ENCODE measurements around the gene PHACTR3. TPM values are rescaled to one million over a fixed set of nuclear protein-coding genes. Genes with fewer than 3 reads are reported as not detected.

Gene PHACTR3
- total RNA-seq, 2 experiments from 2014 or later: not detected

DNA sequence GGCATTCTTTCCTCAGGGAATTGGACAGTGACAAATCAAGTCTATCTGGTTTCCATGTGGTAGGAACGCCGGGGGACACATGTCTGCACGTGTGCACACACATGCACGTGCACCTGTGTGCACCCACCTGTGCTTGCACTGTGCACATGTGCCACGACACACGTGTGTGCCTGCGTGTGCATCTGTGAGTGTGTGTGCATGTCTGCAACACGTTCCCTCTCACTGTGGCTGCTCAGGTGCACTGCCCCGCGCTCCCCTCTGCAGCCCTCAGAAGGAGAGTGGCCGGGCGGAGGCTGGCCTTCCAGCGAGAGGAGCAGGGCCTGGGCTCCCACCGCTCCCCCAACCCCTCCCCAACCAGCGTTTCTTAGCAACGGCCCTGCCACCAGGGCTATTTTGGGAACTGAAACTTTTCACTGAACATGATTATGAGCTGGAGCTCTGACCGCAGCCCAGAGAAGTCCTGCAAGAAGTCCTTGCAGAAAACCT, 147.8 kb downstream of the PHACTR3 start:
- ChIA-PET POLR2A (no interaction called here), CTCF (no interaction called here)
- H3K9me3 Mint-ChIP-seq: no peaks in the 10 kb centered on the region
- no peak overlapping the region for H3K27ac Mint-ChIP-seq
- no peaks in the 10 kb centered on the region for H3K4me1 Mint-ChIP-seq
- no peaks in the 10 kb centered on the region for H3K36me3 Mint-ChIP-seq (ENCODE audit: low read depth)
- no peak for DNase-seq
- peaks cover 2% of the 10 kb centered on the region for H3K27me3 Mint-ChIP-seq
- no peak overlapping the region for H3K4me3 Mint-ChIP-seq

DNA sequence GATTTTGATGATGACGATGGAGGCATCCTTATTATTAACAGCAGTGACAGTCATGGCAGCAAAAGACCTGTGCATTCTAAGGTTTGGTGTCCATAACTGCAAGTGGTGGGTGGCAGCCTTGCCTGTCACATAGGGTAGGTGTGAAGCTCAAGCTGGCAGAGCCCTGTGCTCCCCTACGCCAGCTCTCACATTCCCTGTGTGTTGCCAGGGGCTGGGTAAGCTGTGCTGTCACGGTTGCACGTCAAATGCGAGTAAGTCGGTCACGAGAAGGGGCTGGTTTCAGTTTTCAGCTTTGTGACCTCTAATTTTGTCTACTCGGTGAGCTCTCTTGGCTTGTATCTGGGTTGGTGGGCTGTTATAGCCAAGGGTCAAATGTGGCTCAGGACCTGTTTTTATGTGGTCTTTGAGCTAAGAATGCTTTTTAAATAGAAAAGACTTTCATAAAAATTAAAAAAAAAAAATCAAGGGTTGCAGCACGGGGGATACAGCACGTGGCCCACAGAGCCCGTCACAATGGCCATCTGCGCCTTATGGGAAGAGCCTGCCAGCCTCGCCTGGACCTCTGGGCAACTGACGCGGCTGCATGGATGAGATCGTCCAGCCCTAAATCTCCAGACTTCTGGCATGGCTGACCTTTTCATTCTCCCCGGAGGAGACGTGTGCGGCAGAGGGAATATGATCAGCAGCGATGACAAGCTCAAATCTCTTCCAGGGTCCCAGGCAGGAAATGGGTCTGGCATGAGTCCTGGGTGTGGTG, 148.5 kb downstream of the PHACTR3 start:
- ChIA-PET POLR2A (no interaction called here), CTCF (no interaction called here)
- no peak overlapping the region for H3K27ac Mint-ChIP-seq
- peaks cover 2% of the 10 kb centered on the region for H3K27me3 Mint-ChIP-seq
- H3K36me3 Mint-ChIP-seq (ENCODE audit: low read depth): no peaks in the 10 kb centered on the region
- H3K9me3 Mint-ChIP-seq: no peaks in the 10 kb centered on the region
- DNase-seq: no peak
- no peak overlapping the region for H3K4me3 Mint-ChIP-seq
- no peaks in the 10 kb centered on the region for H3K4me1 Mint-ChIP-seq

GRCh38 chr20:59753836-59754235, 149.5 kb downstream of the PHACTR3 start:
- Mint-ChIP-seq H3K36me3 (ENCODE audit: low read depth) (no peaks in the 10 kb centered on the region), H3K4me3 (no peak overlapping the region), H3K27me3 (peaks cover 2% of the 10 kb centered on the region), H3K4me1 (no peaks in the 10 kb centered on the region), H3K27ac (no peak overlapping the region), H3K9me3 (no peaks in the 10 kb centered on the region)
- ChIA-PET POLR2A (no interaction called here), CTCF (no interaction called here)
- DNase-seq: no peak

GRCh38 chr20:59754551-59754950, 150.2 kb downstream of the PHACTR3 start:
- H3K4me1 Mint-ChIP-seq: no peaks in the 10 kb centered on the region
- ChIA-PET POLR2A (no interaction called here), CTCF (no interaction called here)

DNA sequence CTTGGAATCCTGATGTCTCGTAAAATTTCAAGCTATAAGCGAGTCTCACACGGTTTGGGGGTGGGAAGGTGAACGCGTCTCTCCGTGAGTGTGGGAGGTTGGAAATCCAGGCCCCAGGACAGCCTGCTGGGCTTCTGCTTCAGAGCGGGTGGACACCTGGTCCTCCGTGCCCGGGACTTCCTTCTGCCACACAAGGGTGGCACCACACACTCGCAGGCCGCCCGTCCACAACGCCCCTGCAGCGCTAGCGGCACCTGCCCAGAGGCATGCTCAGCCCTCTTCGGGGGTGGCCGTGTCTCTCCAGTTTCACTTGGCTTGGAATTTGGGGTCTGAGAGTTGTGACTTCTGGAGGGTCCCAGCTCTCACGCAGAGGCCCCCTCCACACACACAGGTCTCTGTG, 151.9 kb downstream of the PHACTR3 start:
- ChIA-PET CTCF (no interaction called here), POLR2A (no interaction called here)
- no peak overlapping the region for H3K4me3 Mint-ChIP-seq
- H3K27ac Mint-ChIP-seq: no peak overlapping the region
- no peak for DNase-seq
- no peaks in the 10 kb centered on the region for H3K27me3 Mint-ChIP-seq
- H3K4me1 Mint-ChIP-seq: no peaks in the 10 kb centered on the region
- H3K36me3 Mint-ChIP-seq (ENCODE audit: low read depth): no peaks in the 10 kb centered on the region
- H3K9me3 Mint-ChIP-seq: no peaks in the 10 kb centered on the region

More at GRCh38 chr20:59754551-59754950, 150.2 kb downstream of the PHACTR3 start:
- Mint-ChIP-seq H3K4me3 (no peak overlapping the region), H3K9me3 (no peaks in the 10 kb centered on the region), H3K27me3 (no peaks in the 10 kb centered on the region), H3K27ac (no peak overlapping the region), H3K36me3 (ENCODE audit: low read depth) (no peaks in the 10 kb centered on the region)
- DNase-seq: no peak

DNA sequence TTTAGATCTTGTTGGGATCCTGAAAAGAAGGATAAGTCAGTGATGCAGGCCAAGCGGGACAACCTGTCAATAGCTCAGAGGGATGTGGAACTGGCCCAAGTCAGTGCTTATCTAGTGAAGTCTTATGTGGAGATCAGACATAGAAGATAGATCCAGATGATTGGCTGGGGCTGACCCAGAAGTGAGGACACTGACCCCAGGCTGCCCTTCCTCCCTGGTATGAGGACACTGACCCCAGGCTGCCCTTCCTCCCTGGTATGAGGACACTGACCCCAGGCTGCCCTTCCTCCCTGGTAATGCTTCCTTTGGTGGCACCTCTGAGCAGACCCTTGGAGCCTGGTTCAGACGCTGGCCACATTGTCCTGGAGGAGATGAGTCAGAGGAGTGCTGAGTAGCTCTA, 159.7 kb downstream of the PHACTR3 start:
- DNase-seq: no peak
- H3K27me3 Mint-ChIP-seq: no peaks in the 10 kb centered on the region
- no peaks in the 10 kb centered on the region for H3K9me3 Mint-ChIP-seq
- no peaks in the 10 kb centered on the region for H3K36me3 Mint-ChIP-seq (ENCODE audit: low read depth)
- H3K27ac Mint-ChIP-seq: no peak overlapping the region
- no peaks in the 10 kb centered on the region for H3K4me1 Mint-ChIP-seq
- ChIA-PET POLR2A (no interaction called here), CTCF (no interaction called here)
- no peak overlapping the region for H3K4me3 Mint-ChIP-seq

DNA sequence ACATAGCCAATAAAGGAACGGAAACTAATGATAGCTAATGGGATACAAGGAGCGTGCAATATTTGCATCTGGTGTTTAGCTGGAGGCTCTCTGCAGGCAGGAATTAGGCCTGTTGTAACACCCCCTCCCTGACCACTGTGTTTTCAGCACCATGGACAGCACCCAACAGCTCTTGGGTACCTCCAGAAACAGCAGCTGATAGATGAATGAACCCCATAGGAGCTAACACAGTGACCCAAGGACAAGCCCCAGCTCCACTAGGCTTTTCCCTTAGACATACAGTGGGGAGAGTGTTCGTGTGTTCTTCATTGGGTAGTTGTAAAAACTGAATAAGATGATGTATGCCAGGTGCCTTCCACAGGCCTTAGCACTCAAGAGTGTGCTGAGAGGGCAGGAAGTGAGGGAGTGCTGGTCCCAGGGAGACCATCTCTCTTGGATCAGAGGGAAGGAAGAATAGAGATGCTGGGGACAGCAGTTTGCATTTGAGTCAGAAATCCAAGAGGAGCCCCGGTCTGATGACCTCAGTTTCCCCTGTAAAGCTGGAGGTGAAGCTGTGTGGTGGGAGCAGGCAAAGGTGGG, 161.3 kb downstream of the PHACTR3 start:
- Mint-ChIP-seq H3K4me3 (no peak overlapping the region), H3K27ac (no peak overlapping the region), H3K36me3 (ENCODE audit: low read depth) (no peaks in the 10 kb centered on the region), H3K4me1 (no peaks in the 10 kb centered on the region), H3K27me3 (no peaks in the 10 kb centered on the region), H3K9me3 (no peaks in the 10 kb centered on the region)
- ChIA-PET CTCF (no interaction called here), POLR2A (no interaction called here)
- DNase-seq: peak; percentile 56

DNA sequence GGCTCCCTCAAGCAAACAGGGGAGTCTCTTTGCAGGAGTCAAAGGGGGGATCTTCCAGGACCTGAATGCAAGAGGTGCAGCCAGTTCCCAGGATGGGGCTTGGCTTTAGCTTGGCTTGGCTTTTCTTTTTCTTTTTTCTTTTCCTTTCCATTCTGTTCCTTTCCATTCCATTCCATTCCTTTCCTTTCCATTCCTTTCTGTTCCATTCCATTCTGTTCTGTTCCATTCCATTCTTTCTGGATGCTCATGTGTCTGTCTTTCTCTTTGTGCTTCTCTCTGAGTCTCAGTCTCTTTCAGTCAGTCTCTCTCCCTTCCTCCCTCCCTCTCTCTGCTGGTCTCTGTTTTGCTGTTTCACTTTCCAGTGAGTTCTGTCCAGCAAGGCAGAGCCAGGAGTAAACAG, 163.3 kb downstream of the PHACTR3 start:
- Mint-ChIP-seq H3K27me3 (no peaks in the 10 kb centered on the region), H3K36me3 (ENCODE audit: low read depth) (no peaks in the 10 kb centered on the region), H3K4me1 (no peaks in the 10 kb centered on the region), H3K27ac (no peak overlapping the region), H3K4me3 (no peak overlapping the region), H3K9me3 (no peaks in the 10 kb centered on the region)
- ChIA-PET CTCF (interaction anchor here (1.4 kb wide), 1 partner anchor 9 kb away, joined by 3 read pairs; no protein-coding TSS in a partner anchor), POLR2A (no interaction called here)
- DNase-seq: no peak

GRCh38 chr20:59770270-59770669, 165.9 kb downstream of the PHACTR3 start:
- Mint-ChIP-seq H3K9me3 (no peaks in the 10 kb centered on the region), H3K27ac (no peak overlapping the region), H3K4me1 (no peaks in the 10 kb centered on the region), H3K36me3 (ENCODE audit: low read depth) (no peaks in the 10 kb centered on the region), H3K27me3 (no peaks in the 10 kb centered on the region), H3K4me3 (no peak overlapping the region)
- no peak for DNase-seq
- CTCF ChIA-PET: no interaction called here
- POLR2A ChIA-PET: no interaction called here

DNA sequence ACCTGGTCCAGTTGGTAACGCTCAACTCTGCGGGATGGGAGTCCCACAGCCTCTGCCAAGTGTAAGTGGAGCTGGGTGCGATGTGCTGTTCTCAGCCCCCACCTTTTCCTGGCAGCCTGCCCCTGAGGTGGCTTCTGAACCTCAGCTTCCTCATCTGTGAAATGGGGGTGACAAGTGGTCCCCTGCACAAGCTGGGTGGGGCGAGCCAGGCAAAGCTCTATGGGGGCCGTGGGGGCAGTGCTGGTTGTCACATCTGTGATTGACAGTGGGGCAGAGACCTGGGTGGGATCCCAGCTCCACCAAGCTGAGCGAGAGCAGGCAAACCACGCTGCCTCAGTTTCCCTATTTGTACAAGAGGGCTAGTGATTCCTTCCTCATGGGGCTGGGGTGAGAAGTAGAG, 166.5 kb downstream of the PHACTR3 start:
- Mint-ChIP-seq H3K4me3 (no peak overlapping the region), H3K9me3 (no peaks in the 10 kb centered on the region), H3K4me1 (no peaks in the 10 kb centered on the region), H3K27ac (no peak overlapping the region), H3K36me3 (ENCODE audit: low read depth) (no peaks in the 10 kb centered on the region), H3K27me3 (no peaks in the 10 kb centered on the region)
- POLR2A ChIA-PET: no interaction called here
- CTCF ChIA-PET: no interaction called here
- no peak for DNase-seq

GRCh38 chr20:59771506-59772372, 167.4 kb downstream of the PHACTR3 start:
- CTCF ChIA-PET: no interaction called here
- Mint-ChIP-seq H3K27ac (no peak overlapping the region), H3K36me3 (ENCODE audit: low read depth) (no peaks in the 10 kb centered on the region), H3K9me3 (no peaks in the 10 kb centered on the region), H3K4me1 (no peaks in the 10 kb centered on the region), H3K4me3 (no peak overlapping the region), H3K27me3 (no peaks in the 10 kb centered on the region)
- POLR2A ChIA-PET: no interaction called here
- DNase-seq: no peak

DNA sequence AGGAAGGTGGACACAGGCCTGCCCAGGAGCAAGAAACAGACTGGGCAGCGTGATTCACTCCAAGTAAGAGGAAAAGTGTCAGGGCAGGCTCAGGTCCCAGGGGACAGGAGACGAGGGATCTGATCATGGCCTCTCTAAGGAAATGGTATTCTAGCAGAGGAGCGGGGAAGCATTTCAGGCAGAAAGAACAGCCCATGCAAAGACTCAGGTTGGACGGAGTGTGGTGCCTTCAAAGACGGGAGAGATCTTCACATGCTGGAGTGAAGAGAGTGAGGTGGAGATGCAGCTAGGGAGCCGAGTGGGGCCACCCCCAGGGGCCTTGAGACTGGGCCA, 168.0 kb downstream of the PHACTR3 start:
- no peaks in the 10 kb centered on the region for H3K36me3 Mint-ChIP-seq (ENCODE audit: low read depth)
- DNase-seq: no peak

More for the DNA sequence above, 168.0 kb downstream of the PHACTR3 start:
- Mint-ChIP-seq H3K27me3 (no peaks in the 10 kb centered on the region), H3K4me1 (no peaks in the 10 kb centered on the region), H3K27ac (no peak overlapping the region), H3K4me3 (no peak overlapping the region), H3K9me3 (no peaks in the 10 kb centered on the region)
- ChIA-PET POLR2A (no interaction called here), CTCF (no interaction called here)

Measured in activated CD4-positive, alpha-beta T cell treated with anti-CD3 and anti-CD28 coated beads, Interleukin-2, amount 10 ng/mL, durations not matched to agents 7 days and 5 days (primary cell).